Measurements from ENCODE around the gene MRTFA. TPM values are rescaled to one million over a fixed set of nuclear protein-coding genes. Genes with fewer than 3 reads are reported as not detected.
"Not testable (repeated sequence)": the region's sequence is repeated elsewhere in the genome, so short reads cannot be mapped to it uniquely, and the experiment has no call there.

Gene MRTFA
- polyA plus RNA-seq, 2 donors: 10.7 to 16.5 TPM

DNA sequence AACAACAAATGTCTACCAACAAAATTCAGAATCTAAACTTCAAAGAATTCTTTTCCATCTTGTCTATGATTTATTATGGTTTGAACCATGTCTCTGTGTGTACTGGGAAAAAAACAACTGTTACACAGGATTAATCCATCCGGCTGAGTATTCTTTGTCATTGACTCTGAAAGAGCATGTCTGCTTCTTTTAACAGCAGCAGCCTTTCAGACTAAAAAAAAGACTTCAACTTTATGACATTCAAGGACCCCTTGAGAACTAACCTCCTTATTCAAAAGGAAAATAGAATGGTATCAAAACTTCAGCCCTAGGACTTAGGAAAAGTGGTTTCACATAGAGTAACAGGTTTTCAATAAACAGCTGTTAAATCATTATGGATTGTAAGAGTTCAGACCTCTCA is 79.9 kb downstream of the MRTFA start:
- 58 to 81% methylated on average over 1 of the region's 1 CpG for WGBS, 2 donors
- no peaks in the 10 kb centered on the region for H3K9me3 ChIP-seq (ENCODE audit: control insufficient read depth in 2 of 2, insufficient read depth in 1 of 2, low read depth in 1 of 2, low read length in 1 of 2)
- no peaks in the 10 kb centered on the region for H3K4me1 ChIP-seq (ENCODE audit: control insufficient read depth in 2 of 2, insufficient read depth in 2 of 2, low read length in 1 of 2)
- peaks cover 0 to 3% of the 10 kb centered on the region in 2 donors for H3K36me3 ChIP-seq (ENCODE audit: control insufficient read depth in 2 of 2, insufficient read depth in 2 of 2, low read length in 1 of 2)
- no peak overlapping the region for H3K27ac ChIP-seq (ENCODE audit: low read depth in 2 of 2, low read length in 1 of 2)
- no peaks in the 10 kb centered on the region for H3K27me3 ChIP-seq (ENCODE audit: control insufficient read depth in 1 of 2, insufficient read depth in 2 of 2, low read length in 2 of 2)
- no peak overlapping the region for H3K4me3 ChIP-seq (ENCODE audit: low read depth in 1 of 2, low read length in 2 of 2)

DNA sequence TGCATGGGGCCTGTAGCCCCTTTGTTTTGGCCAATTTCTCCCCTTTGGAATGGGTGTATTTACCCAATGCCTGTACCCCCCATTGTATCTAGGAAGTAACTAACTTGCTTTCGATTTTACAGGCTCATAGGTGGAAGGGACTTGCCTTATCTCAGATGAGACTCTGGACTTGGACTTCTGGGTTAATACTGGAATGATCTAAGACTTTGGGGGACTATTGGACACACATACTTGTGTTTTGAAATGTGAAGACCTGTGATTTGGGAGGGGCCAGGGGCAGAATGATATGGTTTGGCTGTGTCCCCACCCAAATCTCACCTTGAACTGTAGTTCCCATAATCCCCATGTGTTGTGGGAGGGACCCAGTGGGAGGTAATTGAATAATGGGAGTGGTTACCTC is 82.5 kb downstream of the MRTFA start:
- not testable (repeated sequence) for H3K9me3 ChIP-seq (ENCODE audit: control insufficient read depth in 2 of 2, insufficient read depth in 1 of 2, low read depth in 1 of 2, low read length in 1 of 2)

DNA sequence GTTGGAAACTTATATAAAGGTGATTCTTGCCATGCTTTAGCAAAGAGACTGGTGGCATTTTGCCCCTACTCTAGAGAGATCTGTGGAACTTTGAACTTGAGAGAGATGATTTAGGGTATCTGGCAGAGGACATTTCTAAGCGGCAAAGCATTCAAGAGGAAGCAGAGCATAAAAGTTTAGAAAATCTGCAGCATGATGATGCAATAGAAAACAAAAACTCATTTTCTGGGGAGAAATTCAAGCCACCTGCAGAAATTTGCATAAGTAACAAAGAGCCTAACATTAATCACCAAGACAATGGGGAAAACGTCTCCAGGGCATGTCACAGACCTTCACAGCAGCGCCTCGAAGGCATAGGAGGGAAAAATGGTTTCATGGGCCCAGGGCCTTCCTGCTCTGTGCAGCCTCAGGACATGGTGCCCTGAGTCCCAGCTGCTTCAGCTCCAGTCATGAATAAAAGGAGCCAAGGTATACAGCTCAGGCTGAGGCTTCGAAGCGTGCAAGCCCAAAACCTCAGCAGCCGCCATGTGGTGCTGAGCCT is 83.4 kb downstream of the MRTFA start:
- WGBS, 2 donors: 91 to 92% methylated on average over 7 of the region's 7 CpGs
- H3K4me1 ChIP-seq (ENCODE audit: control insufficient read depth in 2 of 2, insufficient read depth in 2 of 2, low read length in 1 of 2): no peaks in the 10 kb centered on the region
- H3K4me3 ChIP-seq (ENCODE audit: low read depth in 1 of 2, low read length in 2 of 2): no peak overlapping the region
- H3K9me3 ChIP-seq (ENCODE audit: control insufficient read depth in 2 of 2, insufficient read depth in 1 of 2, low read depth in 1 of 2, low read length in 1 of 2): no peaks in the 10 kb centered on the region
- no peaks in the 10 kb centered on the region for H3K27me3 ChIP-seq (ENCODE audit: control insufficient read depth in 1 of 2, insufficient read depth in 2 of 2, low read length in 2 of 2)
- H3K36me3 ChIP-seq (ENCODE audit: control insufficient read depth in 2 of 2, insufficient read depth in 2 of 2, low read length in 1 of 2): peaks cover 0 to 5% of the 10 kb centered on the region in 2 donors
- no peak overlapping the region for H3K27ac ChIP-seq (ENCODE audit: low read depth in 2 of 2, low read length in 1 of 2)

More for the DNA sequence above, 82.5 kb downstream of the MRTFA start:
- not testable (repeated sequence) for H3K27ac ChIP-seq (ENCODE audit: low read depth in 2 of 2, low read length in 1 of 2); H3K27me3 ChIP-seq (ENCODE audit: control insufficient read depth in 1 of 2, insufficient read depth in 2 of 2, low read length in 2 of 2); H3K4me1 ChIP-seq (ENCODE audit: control insufficient read depth in 2 of 2, insufficient read depth in 2 of 2, low read length in 1 of 2); H3K4me3 ChIP-seq (ENCODE audit: low read depth in 1 of 2, low read length in 2 of 2); H3K36me3 ChIP-seq (ENCODE audit: control insufficient read depth in 2 of 2, insufficient read depth in 2 of 2, low read length in 1 of 2)
- WGBS, 2 donors: 93 to 96% methylated on average over 1 of the region's 1 CpG

DNA sequence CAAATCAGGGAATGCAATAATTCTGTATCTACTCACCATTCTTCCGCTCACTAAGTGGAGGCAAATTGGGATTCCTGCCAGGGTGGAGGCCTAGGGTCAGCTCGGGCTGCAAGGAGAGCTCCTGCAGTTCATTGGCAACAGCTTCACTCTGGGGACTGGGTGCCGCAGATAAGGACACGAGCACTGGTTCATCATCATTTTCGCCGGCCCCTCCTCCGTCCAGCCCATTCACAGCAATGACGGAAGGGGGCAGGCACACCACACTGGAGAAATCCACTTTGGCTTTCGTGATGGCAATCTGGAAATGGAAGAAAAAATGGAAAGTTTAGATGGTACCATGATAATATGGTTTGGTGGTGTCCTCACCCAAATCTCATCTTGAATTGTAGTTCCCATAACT is 84.4 kb downstream of the MRTFA start:
- Histone ChIP-seq H3K27ac (ENCODE audit: low read depth in 2 of 2, low read length in 1 of 2) (no peak overlapping the region), H3K36me3 (ENCODE audit: control insufficient read depth in 2 of 2, insufficient read depth in 2 of 2, low read length in 1 of 2) (peaks cover 0 to 5% of the 10 kb centered on the region in 2 donors), H3K4me3 (ENCODE audit: low read depth in 1 of 2, low read length in 2 of 2) (no peak overlapping the region), H3K27me3 (ENCODE audit: control insufficient read depth in 1 of 2, insufficient read depth in 2 of 2, low read length in 2 of 2) (no peaks in the 10 kb centered on the region), H3K9me3 (ENCODE audit: control insufficient read depth in 2 of 2, insufficient read depth in 1 of 2, low read depth in 1 of 2, low read length in 1 of 2) (no peaks in the 10 kb centered on the region), H3K4me1 (ENCODE audit: control insufficient read depth in 2 of 2, insufficient read depth in 2 of 2, low read length in 1 of 2) (no peaks in the 10 kb centered on the region)
- 93 to 94% methylated on average over 9 of the region's 9 CpGs for WGBS, 2 donors

DNA sequence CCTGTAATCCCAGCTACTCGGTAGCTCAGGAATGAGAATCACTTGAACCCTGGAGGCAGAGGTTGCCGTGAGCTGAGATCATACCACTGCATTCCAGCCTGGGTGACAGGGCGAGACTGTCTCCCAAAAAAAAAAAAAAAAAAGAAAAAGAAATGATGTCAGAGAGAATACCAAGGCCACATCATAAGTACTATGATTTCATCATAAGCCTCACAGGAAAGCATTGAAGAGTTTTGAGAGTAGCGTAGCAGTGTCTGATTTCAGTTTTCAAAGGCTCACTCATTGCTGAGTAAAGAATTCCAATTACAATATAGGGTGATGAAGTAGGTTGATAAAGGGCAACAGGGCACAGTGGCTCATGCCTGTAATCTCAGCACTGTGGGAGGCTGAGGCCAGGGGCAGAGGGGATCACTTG is 88.8 kb downstream of the MRTFA start:
- Histone ChIP-seq H3K27ac (ENCODE audit: low read depth in 2 of 2, low read length in 1 of 2) (no peak overlapping the region), H3K4me3 (ENCODE audit: low read depth in 1 of 2, low read length in 2 of 2) (no peak overlapping the region), H3K27me3 (ENCODE audit: control insufficient read depth in 1 of 2, insufficient read depth in 2 of 2, low read length in 2 of 2) (no peaks in the 10 kb centered on the region), H3K36me3 (ENCODE audit: control insufficient read depth in 2 of 2, insufficient read depth in 2 of 2, low read length in 1 of 2) (peaks cover 2 to 5% of the 10 kb centered on the region in 2 donors), H3K9me3 (ENCODE audit: control insufficient read depth in 2 of 2, insufficient read depth in 1 of 2, low read depth in 1 of 2, low read length in 1 of 2) (no peaks in the 10 kb centered on the region), H3K4me1 (ENCODE audit: control insufficient read depth in 2 of 2, insufficient read depth in 2 of 2, low read length in 1 of 2) (no peaks in the 10 kb centered on the region)
- WGBS, 2 donors: 96 to 98% methylated on average over 4 of the region's 4 CpGs

DNA sequence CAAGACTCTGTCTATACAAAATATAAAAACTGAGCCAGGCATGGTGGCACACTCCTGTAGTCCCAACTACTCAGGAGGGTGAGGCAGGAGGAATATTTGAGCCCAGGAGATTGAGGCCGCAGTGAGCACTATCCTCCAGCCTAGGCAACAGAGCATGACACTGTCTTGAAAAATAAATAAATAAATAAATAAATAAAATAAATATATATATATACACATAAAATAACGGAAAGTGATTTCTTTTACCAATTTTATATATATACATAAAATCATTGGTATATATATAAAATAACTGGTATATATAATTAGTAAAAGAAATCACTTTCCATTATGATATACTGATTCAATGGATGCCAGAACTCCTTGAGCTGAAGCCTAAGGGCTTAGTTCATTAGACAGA is 91.8 kb downstream of the MRTFA start:
- H3K4me1 ChIP-seq (ENCODE audit: control insufficient read depth in 2 of 2, insufficient read depth in 2 of 2, low read length in 1 of 2): no peaks in the 10 kb centered on the region
- 99 to 100% methylated on average over 2 of the region's 2 CpGs for WGBS, 2 donors
- H3K27me3 ChIP-seq (ENCODE audit: control insufficient read depth in 1 of 2, insufficient read depth in 2 of 2, low read length in 2 of 2): no peaks in the 10 kb centered on the region
- no peaks in the 10 kb centered on the region for H3K9me3 ChIP-seq (ENCODE audit: control insufficient read depth in 2 of 2, insufficient read depth in 1 of 2, low read depth in 1 of 2, low read length in 1 of 2)
- no peak overlapping the region for H3K4me3 ChIP-seq (ENCODE audit: low read depth in 1 of 2, low read length in 2 of 2)
- H3K27ac ChIP-seq (ENCODE audit: low read depth in 2 of 2, low read length in 1 of 2): no peak overlapping the region
- H3K36me3 ChIP-seq (ENCODE audit: control insufficient read depth in 2 of 2, insufficient read depth in 2 of 2, low read length in 1 of 2): peaks cover 0 to 2% of the 10 kb centered on the region in 2 donors

DNA sequence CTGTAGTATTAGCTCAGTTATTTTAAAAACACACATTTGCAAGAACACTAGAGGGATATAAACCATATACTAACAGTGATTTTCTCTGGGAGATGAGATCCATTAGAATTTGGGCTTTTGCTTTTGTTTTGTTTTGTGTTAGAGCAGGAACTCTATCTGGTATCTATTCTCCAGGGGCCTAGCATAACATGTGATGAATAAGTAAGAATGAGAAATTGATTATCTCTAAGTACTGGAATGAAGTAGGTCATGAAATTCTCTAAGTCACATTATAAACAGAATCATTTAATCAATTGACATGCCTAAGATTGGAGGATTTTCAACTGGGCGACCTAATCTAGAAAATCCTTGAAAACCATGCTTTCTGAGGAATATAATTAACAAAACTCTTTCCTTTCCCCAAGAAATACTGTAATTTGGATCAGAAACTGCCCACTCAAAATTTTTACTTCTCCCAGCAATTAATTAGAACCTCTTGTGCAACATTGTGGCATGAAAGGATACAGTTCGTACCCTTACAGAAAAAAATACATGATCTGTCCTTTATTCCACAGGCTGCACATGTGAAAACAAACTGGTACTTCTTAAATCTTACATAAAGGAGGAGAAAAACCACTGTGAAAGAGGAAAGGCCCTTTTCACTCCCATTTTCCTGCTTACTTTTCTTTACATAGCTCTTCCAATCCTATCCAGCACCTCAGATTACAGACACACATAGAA is 93.5 kb downstream of the MRTFA start:
- no peaks in the 10 kb centered on the region for H3K9me3 ChIP-seq (ENCODE audit: control insufficient read depth in 2 of 2, insufficient read depth in 1 of 2, low read depth in 1 of 2, low read length in 1 of 2)
- H3K4me1 ChIP-seq (ENCODE audit: control insufficient read depth in 2 of 2, insufficient read depth in 2 of 2, low read length in 1 of 2): no peaks in the 10 kb centered on the region
- H3K27me3 ChIP-seq (ENCODE audit: control insufficient read depth in 1 of 2, insufficient read depth in 2 of 2, low read length in 2 of 2): no peaks in the 10 kb centered on the region
- no peak overlapping the region for H3K4me3 ChIP-seq (ENCODE audit: low read depth in 1 of 2, low read length in 2 of 2)
- no peak overlapping the region for H3K27ac ChIP-seq (ENCODE audit: low read depth in 2 of 2, low read length in 1 of 2)
- H3K36me3 ChIP-seq (ENCODE audit: control insufficient read depth in 2 of 2, insufficient read depth in 2 of 2, low read length in 1 of 2): peaks cover 0 to 2% of the 10 kb centered on the region in 2 donors
- WGBS, 2 donors: 75 to 79% methylated on average over 2 of the region's 2 CpGs

DNA sequence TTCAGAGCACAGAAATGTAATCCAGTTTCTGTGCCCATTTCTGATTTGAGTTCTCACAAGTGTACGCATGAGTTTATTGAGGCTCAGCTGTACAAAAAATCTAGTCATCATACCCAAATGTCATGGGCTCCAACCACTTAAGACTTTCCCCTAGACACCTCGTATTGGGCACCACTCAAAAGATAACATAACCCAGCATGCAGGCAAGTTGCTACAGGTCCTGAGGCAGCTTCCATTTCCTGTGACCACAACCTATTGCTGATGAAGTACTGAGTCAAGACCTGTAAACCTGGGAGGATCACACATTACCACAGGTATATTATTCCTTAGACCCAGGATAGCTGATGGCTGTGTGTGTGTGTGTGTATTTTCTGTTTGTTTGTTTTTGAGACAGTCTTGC is 95.2 kb downstream of the MRTFA start:
- WGBS, 2 donors: 67 to 73% methylated on average over 2 of the region's 2 CpGs
- Histone ChIP-seq H3K27me3 (ENCODE audit: control insufficient read depth in 1 of 2, insufficient read depth in 2 of 2, low read length in 2 of 2) (no peaks in the 10 kb centered on the region), H3K27ac (ENCODE audit: low read depth in 2 of 2, low read length in 1 of 2) (no peak overlapping the region), H3K4me3 (ENCODE audit: low read depth in 1 of 2, low read length in 2 of 2) (no peak overlapping the region), H3K9me3 (ENCODE audit: control insufficient read depth in 2 of 2, insufficient read depth in 1 of 2, low read depth in 1 of 2, low read length in 1 of 2) (no peaks in the 10 kb centered on the region), H3K36me3 (ENCODE audit: control insufficient read depth in 2 of 2, insufficient read depth in 2 of 2, low read length in 1 of 2) (no peaks in the 10 kb centered on the region), H3K4me1 (ENCODE audit: control insufficient read depth in 2 of 2, insufficient read depth in 2 of 2, low read length in 1 of 2) (no peaks in the 10 kb centered on the region)

DNA sequence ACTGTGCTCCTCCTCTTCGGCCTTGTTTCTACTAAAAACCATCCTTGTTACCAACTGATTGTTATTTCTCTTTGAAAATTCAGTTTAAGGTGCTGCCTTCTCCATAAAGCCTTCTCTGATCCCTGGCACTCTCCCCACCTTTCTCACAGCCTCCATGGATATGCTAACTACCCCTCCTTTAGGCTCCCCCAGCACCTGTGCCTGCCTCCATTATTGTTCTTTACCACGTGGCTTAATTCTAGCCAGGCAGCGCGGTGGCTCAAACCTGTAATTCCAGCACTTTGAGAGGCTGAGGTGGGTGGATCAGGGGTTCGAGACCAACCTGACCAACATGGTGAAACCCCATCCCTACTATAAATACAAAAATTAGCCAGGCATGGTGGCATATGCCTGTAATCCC is 96.3 kb downstream of the MRTFA start:
- no peak overlapping the region for H3K27ac ChIP-seq (ENCODE audit: low read depth in 2 of 2, low read length in 1 of 2)
- H3K4me3 ChIP-seq (ENCODE audit: low read depth in 1 of 2, low read length in 2 of 2): no peak overlapping the region
- no peaks in the 10 kb centered on the region for H3K9me3 ChIP-seq (ENCODE audit: control insufficient read depth in 2 of 2, insufficient read depth in 1 of 2, low read depth in 1 of 2, low read length in 1 of 2)
- no peaks in the 10 kb centered on the region for H3K36me3 ChIP-seq (ENCODE audit: control insufficient read depth in 2 of 2, insufficient read depth in 2 of 2, low read length in 1 of 2)
- no peaks in the 10 kb centered on the region for H3K4me1 ChIP-seq (ENCODE audit: control insufficient read depth in 2 of 2, insufficient read depth in 2 of 2, low read length in 1 of 2)
- WGBS, 2 donors: 92 to 94% methylated on average over 5 of the region's 5 CpGs
- H3K27me3 ChIP-seq (ENCODE audit: control insufficient read depth in 1 of 2, insufficient read depth in 2 of 2, low read length in 2 of 2): no peaks in the 10 kb centered on the region

DNA sequence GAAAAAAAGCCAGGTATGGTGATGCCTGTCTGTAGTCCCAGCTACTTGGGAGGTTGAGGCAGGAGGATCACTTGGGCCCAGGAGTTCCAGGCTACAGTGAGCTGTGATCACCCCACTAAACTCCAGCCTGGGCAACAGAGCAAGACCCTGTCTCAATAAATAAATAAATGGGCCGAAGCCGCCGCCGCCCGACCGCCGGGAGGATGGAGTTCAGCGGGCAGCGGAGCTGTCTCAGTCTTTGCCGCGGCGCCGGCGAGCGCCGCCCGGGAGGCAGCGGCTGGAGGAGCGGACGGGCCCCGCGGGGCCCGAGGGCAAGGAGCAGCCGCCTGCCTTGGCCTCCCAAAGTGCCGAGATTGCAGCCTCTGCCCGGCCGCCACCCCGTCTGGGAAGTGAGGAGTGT is 100.4 kb downstream of the MRTFA start:
- WGBS, 2 donors: 88 to 98% methylated on average over 22 to 24 of the region's 28 CpGs
- not testable (repeated sequence) for H3K4me3 ChIP-seq (ENCODE audit: low read depth in 1 of 2, low read length in 2 of 2)

More for the DNA sequence above, 100.4 kb downstream of the MRTFA start:
- H3K27me3 ChIP-seq (ENCODE audit: control insufficient read depth in 1 of 2, insufficient read depth in 2 of 2, low read length in 2 of 2); H3K4me1 ChIP-seq (ENCODE audit: control insufficient read depth in 2 of 2, insufficient read depth in 2 of 2, low read length in 1 of 2); H3K27ac ChIP-seq (ENCODE audit: low read depth in 2 of 2, low read length in 1 of 2); H3K9me3 ChIP-seq (ENCODE audit: control insufficient read depth in 2 of 2, insufficient read depth in 1 of 2, low read depth in 1 of 2, low read length in 1 of 2); H3K36me3 ChIP-seq (ENCODE audit: control insufficient read depth in 2 of 2, insufficient read depth in 2 of 2, low read length in 1 of 2): not testable (repeated sequence)

All from esophagus (tissue), 2 donors.